ENCODE data around the gene PRDM16. TPM values are rescaled to one million over a fixed set of nuclear protein-coding genes. Genes with fewer than 3 reads are reported as not detected.

The PRDM16 gene
- total RNA-seq, 1 donor from 2014 or later = 21.4 TPM

DNA sequence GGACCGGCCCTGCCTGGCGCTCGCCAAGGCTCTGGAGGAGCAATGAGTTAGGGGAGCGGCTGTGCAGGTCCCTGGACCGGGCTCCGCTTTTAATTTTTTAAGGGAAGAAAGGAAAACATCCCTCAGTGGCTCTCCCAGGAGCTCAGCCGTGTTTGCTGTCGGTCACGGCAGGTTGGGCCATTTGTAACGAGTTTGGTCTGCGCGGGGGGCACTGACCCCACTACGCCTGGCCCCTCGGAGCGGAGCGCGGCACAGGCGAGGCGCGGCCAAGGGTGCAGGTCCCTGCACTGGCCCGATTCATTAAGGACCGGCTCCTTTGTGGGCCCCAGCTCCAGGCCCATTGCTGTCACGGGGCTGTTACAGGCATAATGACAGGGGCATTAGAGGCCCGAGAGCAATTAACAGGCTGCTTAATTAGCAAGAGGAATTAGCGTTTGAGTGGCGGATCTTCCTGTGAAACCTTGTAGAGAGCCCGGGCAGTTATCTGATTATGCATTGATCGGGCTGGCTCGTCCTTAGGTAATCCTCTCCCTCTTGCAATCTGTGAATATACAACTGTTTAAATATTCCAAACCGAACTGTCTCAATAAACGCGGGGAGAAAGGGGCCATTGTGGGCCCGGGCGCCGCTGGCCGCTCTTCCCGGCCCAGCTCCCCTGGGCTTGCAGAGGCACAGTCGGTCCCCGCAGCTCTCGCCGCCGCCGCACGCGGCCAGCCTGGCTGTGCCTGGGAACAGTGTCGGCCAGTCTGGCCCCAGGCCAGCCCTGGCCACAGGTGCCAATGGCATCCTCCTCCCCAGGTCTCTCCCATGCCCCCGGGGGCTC is 56.8 kb downstream of the PRDM16 start:
- peaks cover 17% of the 10 kb centered on the region for H3K27me3 Mint-ChIP-seq (ENCODE audit: unreplicated experiment)
- DNase-seq (ENCODE audit: low spot score) = no peak
- peaks cover 3% of the 10 kb centered on the region for H3K36me3 Mint-ChIP-seq (ENCODE audit: low read depth, unreplicated experiment)
- no peaks in the 10 kb centered on the region for H3K9me3 Mint-ChIP-seq (ENCODE audit: unreplicated experiment)
- no peak overlapping the region for H3K27ac Mint-ChIP-seq (ENCODE audit: unreplicated experiment)
- peaks cover 6% of the 10 kb centered on the region for H3K4me1 Mint-ChIP-seq (ENCODE audit: unreplicated experiment)
- no peak overlapping the region for H3K4me3 Mint-ChIP-seq (ENCODE audit: unreplicated experiment)
- TF ChIP-seq, protein P1, sequence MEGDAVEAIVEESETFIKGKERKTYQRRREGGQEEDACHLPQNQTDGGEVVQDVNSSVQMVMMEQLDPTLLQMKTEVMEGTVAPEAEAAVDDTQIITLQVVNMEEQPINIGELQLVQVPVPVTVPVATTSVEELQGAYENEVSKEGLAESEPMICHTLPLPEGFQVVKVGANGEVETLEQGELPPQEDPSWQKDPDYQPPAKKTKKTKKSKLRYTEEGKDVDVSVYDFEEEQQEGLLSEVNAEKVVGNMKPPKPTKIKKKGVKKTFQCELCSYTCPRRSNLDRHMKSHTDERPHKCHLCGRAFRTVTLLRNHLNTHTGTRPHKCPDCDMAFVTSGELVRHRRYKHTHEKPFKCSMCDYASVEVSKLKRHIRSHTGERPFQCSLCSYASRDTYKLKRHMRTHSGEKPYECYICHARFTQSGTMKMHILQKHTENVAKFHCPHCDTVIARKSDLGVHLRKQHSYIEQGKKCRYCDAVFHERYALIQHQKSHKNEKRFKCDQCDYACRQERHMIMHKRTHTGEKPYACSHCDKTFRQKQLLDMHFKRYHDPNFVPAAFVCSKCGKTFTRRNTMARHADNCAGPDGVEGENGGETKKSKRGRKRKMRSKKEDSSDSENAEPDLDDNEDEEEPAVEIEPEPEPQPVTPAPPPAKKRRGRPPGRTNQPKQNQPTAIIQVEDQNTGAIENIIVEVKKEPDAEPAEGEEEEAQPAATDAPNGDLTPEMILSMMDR (IDR thresholded peaks at IDR 0.05; ENCODE audit: unreplicated experiment) = no peak

DNA sequence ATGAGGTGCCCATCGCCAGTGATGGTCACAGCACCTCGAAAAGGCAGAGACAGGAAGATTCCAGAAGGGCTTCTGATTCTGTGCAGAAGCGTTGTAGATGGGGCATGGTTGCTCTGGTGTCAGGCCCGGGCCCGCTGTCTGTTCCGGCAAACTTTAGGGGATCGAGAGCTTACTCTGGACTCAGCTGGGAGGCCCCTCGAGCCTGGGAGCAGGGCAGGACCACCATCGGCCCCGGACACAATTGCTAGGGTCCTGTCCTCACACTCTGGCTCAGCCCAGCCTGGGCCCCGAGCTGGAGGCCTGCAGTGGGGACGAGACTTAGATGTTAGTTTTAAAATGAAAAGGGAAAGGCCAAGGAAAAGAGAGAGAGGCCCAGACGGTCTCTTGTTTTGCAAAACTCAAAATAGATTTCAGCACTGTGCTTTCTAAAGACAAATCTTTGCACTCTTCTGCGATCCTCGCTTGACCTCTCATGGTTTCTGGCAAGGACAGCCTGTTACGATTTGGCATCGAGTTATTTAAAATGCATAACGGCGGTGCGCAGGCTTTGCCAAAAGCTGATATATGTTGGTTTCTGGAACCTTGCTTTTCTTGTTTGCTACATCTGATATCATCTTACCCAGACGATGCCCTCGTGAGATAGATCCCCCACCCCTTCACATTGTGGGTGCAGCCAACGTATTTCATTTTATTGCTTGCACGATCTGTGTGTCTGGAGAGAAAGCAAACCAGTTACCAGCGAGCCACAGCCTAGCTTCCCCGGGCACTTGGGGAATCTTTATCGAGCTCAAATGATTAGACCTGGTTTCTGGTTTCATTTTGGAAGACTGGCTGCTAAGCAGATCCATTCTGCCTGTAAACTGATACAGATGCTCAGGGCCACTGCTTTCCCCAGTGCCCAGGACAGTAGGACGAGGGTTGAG is 58.0 kb downstream of the PRDM16 start:
- Mint-ChIP-seq H3K27me3 (ENCODE audit: unreplicated experiment) (peaks cover 17% of the 10 kb centered on the region), H3K4me3 (ENCODE audit: unreplicated experiment) (no peak overlapping the region), H3K9me3 (ENCODE audit: unreplicated experiment) (no peaks in the 10 kb centered on the region), H3K36me3 (ENCODE audit: low read depth, unreplicated experiment) (peaks cover 3% of the 10 kb centered on the region), H3K4me1 (ENCODE audit: unreplicated experiment) (peaks cover 6% of the 10 kb centered on the region), H3K27ac (ENCODE audit: unreplicated experiment) (no peak overlapping the region)
- DNase-seq (ENCODE audit: low spot score) = no peak
- TF ChIP-seq, protein P1 (IDR thresholded peaks at IDR 0.05; ENCODE audit: unreplicated experiment) = no peak

GRCh38 chr1:3127738-3128137 is 58.7 kb downstream of the PRDM16 start:
- H3K4me1 Mint-ChIP-seq (ENCODE audit: unreplicated experiment) = peaks cover 6% of the 10 kb centered on the region
- no peak overlapping the region for H3K4me3 Mint-ChIP-seq (ENCODE audit: unreplicated experiment)
- peaks cover 3% of the 10 kb centered on the region for H3K36me3 Mint-ChIP-seq (ENCODE audit: low read depth, unreplicated experiment)
- H3K27ac Mint-ChIP-seq (ENCODE audit: unreplicated experiment) = no peak overlapping the region
- peaks cover 19% of the 10 kb centered on the region for H3K27me3 Mint-ChIP-seq (ENCODE audit: unreplicated experiment)
- DNase-seq (ENCODE audit: low spot score) = no peak
- no peaks in the 10 kb centered on the region for H3K9me3 Mint-ChIP-seq (ENCODE audit: unreplicated experiment)
- TF ChIP-seq, protein P1 (IDR thresholded peaks at IDR 0.05; ENCODE audit: unreplicated experiment) = no peak

DNA sequence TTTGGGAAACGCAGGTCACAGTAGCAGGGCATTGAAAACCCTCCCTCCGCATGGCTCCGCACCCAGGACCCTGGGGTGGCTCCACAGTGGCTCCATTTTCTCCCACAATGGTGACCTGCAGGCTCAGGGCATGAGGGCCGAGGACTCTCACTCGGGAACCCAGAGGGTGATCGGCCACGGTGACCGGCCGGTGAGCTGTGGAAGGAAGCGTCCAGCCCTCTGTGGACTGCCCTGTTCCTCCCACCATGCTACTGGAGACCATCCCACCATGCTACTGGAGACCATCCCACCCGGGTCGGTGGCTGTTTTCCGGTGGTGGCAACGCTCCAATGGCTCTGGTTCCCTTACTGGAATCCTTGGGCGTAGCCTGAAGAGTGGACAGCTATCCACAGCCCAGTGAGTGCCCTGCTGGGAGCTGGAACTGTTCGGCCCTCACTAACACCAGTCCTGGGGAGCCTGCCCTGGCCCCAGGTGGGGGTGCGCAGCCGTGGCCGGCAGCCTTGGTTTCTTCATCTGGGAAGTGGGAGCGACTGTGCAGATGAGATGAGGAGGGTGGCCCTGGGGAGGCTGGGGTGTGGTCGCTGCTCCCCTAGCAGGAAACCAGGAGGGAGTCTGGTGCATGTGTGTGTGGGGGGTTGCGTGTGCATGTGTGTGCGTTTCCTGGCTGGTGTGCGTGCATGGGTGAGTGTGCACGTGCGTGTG is 59.6 kb downstream of the PRDM16 start:
- no peak for DNase-seq (ENCODE audit: low spot score)
- Mint-ChIP-seq H3K36me3 (ENCODE audit: low read depth, unreplicated experiment) (peaks cover 3% of the 10 kb centered on the region), H3K4me3 (ENCODE audit: unreplicated experiment) (peak overlapping the region; percentile 60), H3K9me3 (ENCODE audit: unreplicated experiment) (no peaks in the 10 kb centered on the region), H3K4me1 (ENCODE audit: unreplicated experiment) (peaks cover 10% of the 10 kb centered on the region), H3K27ac (ENCODE audit: unreplicated experiment) (peak overlapping the region; percentile 39), H3K27me3 (ENCODE audit: unreplicated experiment) (peaks cover 19% of the 10 kb centered on the region)
- TF ChIP-seq, protein P1 (IDR thresholded peaks at IDR 0.05; ENCODE audit: unreplicated experiment) = no peak
